HK-2 (cell line): ENCODE results near the gene PSD2.

ENCODE experiments used
- DNase-seq: peaks from one replicate; pipeline ENCODE4 v3.0.0-alpha.2; 2018; ENCODE audit not compliant: unreplicated experiment

PSD2 gene

DNA sequence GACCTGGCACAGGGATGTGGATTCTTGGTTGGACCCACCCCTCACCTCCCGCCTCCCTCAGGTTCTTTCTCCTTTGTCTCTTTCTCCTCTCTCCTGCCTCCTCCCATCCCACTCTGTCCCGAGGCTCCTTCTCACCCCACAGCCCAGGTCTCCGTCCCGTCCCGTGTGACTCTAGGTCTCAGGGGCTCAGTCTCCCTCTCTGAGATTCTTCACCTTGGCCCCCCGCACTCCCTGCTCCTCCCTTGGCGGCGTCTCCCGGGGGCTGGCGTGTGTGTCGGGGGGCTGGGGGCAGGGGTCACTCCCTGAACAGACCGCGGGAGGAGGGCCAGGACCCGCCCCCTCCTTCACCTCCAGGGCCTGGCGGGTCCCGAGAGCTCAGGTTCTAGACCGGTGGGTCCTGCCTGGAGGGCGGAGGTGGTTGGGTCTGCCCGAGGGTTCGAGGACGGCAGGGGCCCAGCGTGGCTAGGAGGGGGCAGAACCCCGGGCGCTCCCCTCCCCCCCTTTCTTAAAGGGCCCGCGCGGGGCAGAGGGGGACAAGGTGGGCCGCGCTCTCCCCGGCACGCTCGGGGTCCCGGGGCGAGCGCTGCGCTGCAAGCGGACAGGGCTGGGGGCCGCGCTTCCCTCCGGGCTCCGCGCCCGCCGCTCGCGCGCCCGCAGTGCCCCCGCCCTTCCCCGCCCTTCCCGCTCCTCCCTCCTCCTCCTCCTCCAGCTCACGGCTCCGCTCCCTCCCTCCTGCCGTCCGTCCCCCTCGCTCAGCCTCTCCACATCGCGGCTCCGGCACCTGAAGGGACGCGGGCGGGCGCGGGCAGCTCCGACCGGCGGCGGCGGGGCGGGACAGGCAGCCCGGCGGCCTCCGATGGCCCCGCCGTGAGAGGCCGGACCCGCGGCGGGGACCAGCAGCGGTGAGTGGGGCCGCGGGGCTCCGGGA, at the start of gene PSD2:
PSD2 (plus strand) TSS at position 735 of the 928 bp plus-strand sequence. CDS start 13,633 bp downstream, outside the sequence.
- DNase-seq = no peak

GRCh38 chr5:139746691-139747582, 48.7 kb upstream of the PSD2 start:
- peak; percentile 80 for DNase-seq

DNA sequence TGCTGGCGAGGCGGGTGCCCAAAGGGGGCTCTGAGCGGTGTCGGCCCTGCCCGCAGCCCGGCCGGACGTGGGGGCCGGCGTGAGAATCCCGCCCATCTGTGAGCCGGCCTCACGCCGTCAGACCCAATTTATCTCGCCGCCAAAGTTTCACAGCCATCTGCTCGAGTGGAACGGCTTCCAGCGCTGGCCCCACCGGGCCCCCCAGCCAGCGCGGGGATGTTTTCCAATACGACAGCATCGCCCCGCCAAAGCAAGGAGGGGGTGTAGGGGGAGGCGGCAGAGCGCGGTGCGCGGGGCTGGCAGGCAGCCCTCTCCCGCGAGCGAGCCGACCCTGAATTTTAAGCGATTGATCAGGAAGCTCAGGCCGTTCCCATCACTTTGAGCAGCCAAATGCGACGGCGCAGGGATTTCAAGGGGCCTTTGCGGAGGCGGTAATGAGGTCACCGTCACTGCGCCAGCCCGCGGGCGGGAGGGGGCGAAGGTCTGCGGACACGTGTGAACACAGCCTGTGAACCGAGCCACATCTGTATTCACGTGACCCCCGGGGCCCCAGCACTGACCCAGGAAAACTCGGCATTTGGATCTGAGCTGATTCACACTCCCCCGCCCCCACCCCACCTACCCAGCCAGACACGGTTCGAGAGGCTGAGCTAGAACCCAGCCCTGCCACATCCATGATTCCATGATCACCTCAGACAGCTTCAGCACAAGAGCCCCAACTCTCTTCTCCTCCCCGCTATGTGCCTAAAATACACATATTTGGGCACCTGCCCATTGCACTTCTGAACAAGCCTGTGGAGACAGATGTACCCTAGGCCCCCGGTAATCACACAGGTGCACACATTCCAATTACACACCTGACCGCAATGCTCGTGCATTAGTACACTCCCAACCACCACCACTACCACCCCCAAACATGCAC, 47.8 kb upstream of the PSD2 start:
- DNase-seq = peak; percentile 79

- DNase-seq = no peak
These were observed 47.1 kb upstream of the PSD2 start for GRCh38 chr5:139748505-139748826.

DNA sequence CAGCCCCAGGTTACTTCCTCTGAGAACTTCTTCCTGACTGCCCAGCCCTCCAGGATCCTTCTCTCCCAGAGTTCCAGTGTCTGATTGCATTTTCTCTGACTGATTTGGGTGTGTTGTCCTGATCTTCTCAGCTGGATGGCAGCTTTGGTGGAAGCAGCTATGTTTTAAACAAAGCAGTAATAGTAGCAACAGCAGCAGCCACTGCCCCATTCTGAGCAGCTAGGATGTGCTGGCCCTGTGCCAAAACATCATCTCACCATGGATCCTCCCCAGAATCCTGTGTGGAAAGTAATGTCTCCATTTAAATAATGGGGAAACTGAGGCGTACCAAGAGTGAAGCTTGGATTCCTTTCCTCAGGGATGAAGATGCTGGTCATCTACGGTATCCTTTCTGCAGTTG, 46.4 kb upstream of the PSD2 start:
- no peak for DNase-seq

DNA sequence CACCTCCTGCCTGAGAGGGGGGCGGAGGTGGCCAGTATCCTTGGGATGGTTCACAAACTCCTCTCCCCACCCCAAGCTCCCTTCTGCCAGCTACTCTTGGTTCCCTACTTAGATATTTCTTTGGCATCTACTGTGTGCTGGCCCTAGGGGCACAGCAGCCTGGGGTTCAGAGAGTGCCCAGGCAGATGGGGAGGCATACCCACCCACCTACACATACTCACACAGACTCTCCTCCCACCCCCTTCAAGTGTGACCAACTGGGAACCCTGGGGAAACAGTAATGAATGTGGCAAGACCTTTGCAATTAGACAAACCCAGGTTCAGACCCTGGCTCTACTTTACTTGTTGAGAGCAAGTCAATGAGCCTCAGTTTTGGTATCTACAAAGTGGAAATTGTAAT, 44.4 kb upstream of the PSD2 start:
- DNase-seq = no peak

GRCh38 chr5:139752506-139753473, 42.8 kb upstream of the PSD2 start:
- DNase-seq = peak; percentile 44

- DNase-seq = no peak
These were observed 39.5 kb upstream of the PSD2 start for GRCh38 chr5:139755892-139756671.

DNA sequence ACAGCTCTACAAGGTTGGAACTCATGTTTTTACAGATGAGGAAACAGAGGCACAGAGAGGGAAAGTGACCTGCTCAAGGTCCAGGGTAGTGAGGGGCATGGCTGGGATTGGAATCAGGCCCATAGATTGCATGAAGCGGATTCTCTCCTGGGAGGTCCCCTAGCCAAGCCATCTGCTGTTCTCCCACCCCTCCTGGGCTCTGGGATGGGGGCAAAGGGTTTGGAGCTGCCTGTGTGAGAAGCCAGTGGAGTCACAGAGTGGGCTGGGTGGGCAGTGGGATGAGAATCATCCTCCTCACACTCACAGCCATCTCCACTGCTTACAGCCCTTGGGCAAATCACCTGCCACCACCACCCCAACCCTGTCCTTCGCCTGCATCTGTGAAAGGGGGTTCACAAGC, 38.6 kb upstream of the PSD2 start:
- no peak for DNase-seq

DNA sequence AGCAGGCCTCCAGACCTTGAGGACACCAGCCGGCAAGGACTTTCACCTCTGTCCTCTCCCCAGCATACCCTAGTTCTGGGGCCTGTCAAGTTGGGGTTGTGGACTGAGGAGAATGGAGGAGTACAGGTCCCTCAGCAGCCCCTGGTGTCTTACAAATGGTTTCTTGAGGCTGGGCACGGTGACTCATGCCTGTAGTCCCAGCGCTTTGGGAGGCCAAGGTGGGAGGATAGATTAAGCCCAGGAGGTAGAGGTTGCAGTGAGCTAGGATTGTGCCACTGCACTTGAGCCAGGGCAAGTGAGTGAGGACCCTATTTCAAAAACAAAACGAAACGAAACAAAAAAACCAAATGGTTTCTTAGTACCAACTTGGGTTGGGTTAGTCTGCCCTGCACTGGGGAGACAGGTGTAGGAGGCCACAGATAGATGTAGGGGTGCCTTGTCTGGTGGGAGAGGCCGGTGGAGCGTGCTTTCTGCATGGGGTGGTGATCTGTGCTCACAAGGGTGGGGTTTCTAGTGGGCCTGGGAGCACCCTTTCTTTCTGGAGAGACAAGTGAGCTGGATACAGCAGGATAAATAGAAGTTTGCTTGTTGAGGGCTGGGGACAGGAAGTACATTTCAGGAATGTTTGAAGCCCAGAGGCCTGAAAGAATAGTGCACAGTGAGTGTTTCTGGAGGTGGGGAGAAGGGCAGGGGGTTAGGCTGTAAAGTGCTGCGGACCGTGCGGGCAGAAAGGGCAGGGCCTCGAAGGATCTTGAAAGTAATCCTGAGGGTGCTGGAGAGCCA, 37.7 kb upstream of the PSD2 start:
- DNase-seq = no peak

DNA sequence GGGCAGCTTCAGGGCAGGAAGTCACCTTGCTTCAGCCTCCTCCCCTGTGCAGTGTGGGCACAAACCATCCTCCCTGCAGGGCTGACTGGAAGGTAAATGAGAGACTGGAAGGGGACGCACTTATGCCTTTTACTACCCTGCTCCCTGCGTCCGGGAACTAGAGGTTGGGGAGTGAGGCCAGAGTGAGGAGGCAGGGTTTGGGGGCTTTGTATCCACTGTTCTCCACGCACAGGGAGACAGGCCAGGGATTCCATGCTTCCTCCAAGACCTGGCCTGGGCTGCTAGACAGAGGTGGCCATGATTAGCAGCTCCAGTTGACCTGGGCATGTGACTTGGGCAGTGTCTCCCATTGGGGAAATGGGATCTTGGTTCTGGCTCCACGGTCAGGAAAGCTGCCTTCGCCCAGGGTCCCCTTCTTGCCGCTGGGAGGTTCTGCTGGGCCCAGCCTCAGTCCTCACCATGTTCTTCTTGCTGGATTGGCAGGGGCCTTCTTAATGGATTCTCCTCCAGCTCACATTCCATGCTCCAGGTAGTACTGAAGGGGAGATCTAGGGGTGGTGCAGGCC, 37.0 kb upstream of the PSD2 start:
- no peak for DNase-seq

DNA sequence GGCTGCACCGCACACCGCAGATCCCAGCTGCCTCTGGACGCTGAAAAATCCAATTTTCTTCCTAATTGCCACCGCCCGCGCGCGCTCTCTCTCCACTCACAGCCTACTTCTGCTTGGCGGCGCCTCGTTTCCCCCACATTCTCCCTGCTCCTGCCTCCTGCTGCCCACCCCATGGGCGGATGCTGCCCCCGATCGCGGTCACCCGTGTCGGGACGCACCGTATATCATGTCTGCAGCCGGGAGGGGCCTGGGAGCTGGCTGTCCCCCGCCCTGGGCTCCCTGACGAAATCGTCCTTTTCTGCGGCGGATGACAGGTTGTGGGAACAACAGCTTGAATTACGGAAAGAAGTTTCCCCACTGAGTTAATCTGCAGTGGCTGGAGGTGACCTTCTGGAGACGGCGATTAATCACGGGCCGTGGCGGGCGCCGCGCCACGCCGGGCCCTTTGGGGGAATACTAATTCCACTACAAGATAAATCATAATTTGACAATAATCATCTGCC, 36.3 kb upstream of the PSD2 start:
- DNase-seq = no peak

GRCh38 chr5:139760066-139761056, 35.2 kb upstream of the PSD2 start:
- DNase-seq = peak; percentile 55

DNA sequence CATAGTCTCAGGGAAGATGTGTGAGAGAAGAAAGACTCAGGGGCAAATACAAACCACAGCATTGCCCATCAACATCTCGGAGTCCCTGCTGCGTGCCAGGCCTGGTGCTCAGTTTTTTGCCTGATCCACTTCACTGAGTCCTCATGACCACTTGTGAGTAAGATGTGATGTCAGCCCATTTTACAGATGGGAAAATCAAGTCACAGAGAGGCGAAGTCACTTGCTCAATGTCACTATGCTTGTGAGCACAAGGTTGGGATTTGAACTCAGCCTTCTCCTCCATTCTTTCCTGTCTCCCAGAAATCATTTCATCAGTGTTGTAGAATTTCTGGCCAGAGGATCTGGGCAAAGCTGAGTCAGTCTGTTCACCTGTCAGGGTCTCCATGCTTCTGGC, 34.6 kb upstream of the PSD2 start:
- no peak for DNase-seq

DNA sequence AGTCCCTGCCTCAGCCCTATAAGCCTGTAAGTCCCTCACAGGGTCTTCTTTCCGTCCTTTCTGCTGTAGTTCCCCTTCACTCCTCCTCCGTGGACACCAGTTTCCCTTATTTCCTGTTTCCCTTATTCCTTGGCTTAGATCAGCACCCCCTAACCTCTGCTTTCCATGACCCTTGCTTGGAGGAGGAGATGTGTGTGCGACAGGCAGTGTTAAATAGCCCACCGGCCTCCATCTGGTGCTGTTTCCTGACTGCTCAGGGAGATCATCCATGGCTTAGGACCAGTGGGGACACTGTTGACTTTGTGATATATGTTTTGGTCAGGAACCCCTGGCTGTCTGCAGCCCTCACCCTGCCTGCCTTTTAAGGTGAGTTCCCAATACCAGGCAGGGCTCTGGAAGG, 34.1 kb upstream of the PSD2 start:
- no peak for DNase-seq

DNA sequence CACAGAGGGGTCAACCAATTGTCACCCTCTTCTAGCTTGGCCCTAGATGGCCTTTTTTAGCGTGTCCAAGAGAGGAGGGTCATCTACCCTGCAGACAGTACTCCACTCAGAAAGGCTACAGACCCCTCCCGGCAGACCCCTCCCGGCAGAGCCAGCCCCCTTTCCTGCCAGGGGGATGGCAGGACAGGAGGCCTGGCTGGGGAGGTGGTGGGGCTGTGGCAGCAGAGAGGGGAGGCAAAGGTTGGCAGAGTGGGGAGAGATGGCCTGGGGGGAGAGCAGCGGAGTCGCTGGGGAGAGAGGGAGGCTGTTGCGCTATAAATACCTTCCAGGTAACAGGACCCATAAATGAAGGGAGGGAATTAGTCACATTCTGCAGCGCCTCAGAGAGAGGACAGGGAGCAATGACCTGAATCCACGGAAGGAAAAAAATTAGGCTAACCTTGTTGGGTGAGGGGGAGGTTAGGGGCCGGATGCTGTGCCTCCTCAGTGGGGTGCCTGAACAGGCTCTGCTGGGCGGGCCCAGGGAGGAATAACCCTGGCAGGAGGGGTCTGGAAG, 32.9 kb upstream of the PSD2 start:
- no peak for DNase-seq
